ENCODE results near the gene SMAD6. TPM values are rescaled to one million over a fixed set of nuclear protein-coding genes. Genes with fewer than 3 reads are reported as not detected.

The SMAD6 gene
- total RNA-seq, 6 experiments from 2014 or later = 10.2 to 18.1 (median 16.4) TPM

GRCh38 chr15:66711862-66712261 is 9.8 kb downstream of the SMAD6 start:
- H3K4me1 Mint-ChIP-seq (ENCODE audit: low read depth) = peaks cover 61% of the 10 kb centered on the region
- H3K27ac Mint-ChIP-seq = no peak overlapping the region
- no peak for DNase-seq
- H3K9me3 Mint-ChIP-seq = no peaks in the 10 kb centered on the region
- peaks cover 3% of the 10 kb centered on the region; the same call in 1 of the 2 replicates for H3K27me3 Mint-ChIP-seq (ENCODE audit: insufficient read depth)
- TF ChIP-seq CTCF (IDR thresholded peaks at IDR 0.05) = no peak
- no peak overlapping the region for H3K4me3 Mint-ChIP-seq
- peaks cover 26% of the 10 kb centered on the region for H3K36me3 Mint-ChIP-seq (ENCODE audit: low read depth)

GRCh38 chr15:66713843-66714508 is 11.9 kb downstream of the SMAD6 start:
- H3K4me3 Mint-ChIP-seq = no peak overlapping the region
- no peaks in the 10 kb centered on the region for H3K9me3 Mint-ChIP-seq
- peaks cover 55% of the 10 kb centered on the region for H3K4me1 Mint-ChIP-seq (ENCODE audit: low read depth)
- H3K36me3 Mint-ChIP-seq (ENCODE audit: low read depth) = peaks cover 33% of the 10 kb centered on the region
- TF ChIP-seq CTCF (IDR thresholded peaks at IDR 0.05) = no peak
- no peak for DNase-seq
- H3K27me3 Mint-ChIP-seq (ENCODE audit: insufficient read depth) = peaks cover 3% of the 10 kb centered on the region; the same call in 1 of the 2 replicates
- H3K27ac Mint-ChIP-seq = no peak overlapping the region; the same call in none of the 2 replicates

- Mint-ChIP-seq H3K4me1 (ENCODE audit: low read depth) (peaks cover 59% of the 10 kb centered on the region), H3K4me3 (peak overlapping the region; percentile 41), H3K27ac (peak overlapping the region; percentile 62; the same call in 1 of the 2 replicates), H3K36me3 (ENCODE audit: low read depth) (peaks cover 29% of the 10 kb centered on the region), H3K9me3 (no peaks in the 10 kb centered on the region), H3K27me3 (ENCODE audit: insufficient read depth) (peaks cover 3% of the 10 kb centered on the region; the same call in 1 of the 2 replicates)
- peak; percentile 31 for DNase-seq
- no peak for TF ChIP-seq CTCF (IDR thresholded peaks at IDR 0.05)
Measured at GRCh38 chr15:66714543-66714981, 12.5 kb downstream of the SMAD6 start.

- Mint-ChIP-seq H3K9me3 (no peaks in the 10 kb centered on the region), H3K27me3 (ENCODE audit: insufficient read depth) (peaks cover 3% of the 10 kb centered on the region; the same call in 1 of the 2 replicates), H3K4me3 (no peak overlapping the region), H3K27ac (peak overlapping the region; percentile 43; the same call in 1 of the 2 replicates), H3K4me1 (ENCODE audit: low read depth) (peaks cover 61% of the 10 kb centered on the region), H3K36me3 (ENCODE audit: low read depth) (peaks cover 29% of the 10 kb centered on the region)
- TF ChIP-seq CTCF (IDR thresholded peaks at IDR 0.05) = no peak
- no peak for DNase-seq
Measured at GRCh38 chr15:66715181-66715624, 13.2 kb downstream of the SMAD6 start.

- no peak for TF ChIP-seq CTCF (IDR thresholded peaks at IDR 0.05)
- no peak overlapping the region for H3K27ac Mint-ChIP-seq
- peaks cover 64% of the 10 kb centered on the region for H3K4me1 Mint-ChIP-seq (ENCODE audit: low read depth)
- DNase-seq = no peak
- H3K9me3 Mint-ChIP-seq = no peaks in the 10 kb centered on the region
- peaks cover 34% of the 10 kb centered on the region for H3K36me3 Mint-ChIP-seq (ENCODE audit: low read depth)
- H3K27me3 Mint-ChIP-seq (ENCODE audit: insufficient read depth) = peaks cover 3% of the 10 kb centered on the region; the same call in 1 of the 2 replicates
- H3K4me3 Mint-ChIP-seq = no peak overlapping the region
Measured at GRCh38 chr15:66715720-66716655, 14.0 kb downstream of the SMAD6 start.
